HG02938 (cell line): ENCODE measurements around the gene DYTN.
"Not testable (repeated sequence)": the region's sequence is repeated elsewhere in the genome, so short reads cannot be mapped to it uniquely, and the experiment has no call there.

Experiments used
- ATAC-seq: cut with Tn5 transposase; IDR thresholded peaks from one replicate; pipeline ENCODE4 v1.9.1; 2021; ENCODE audit warnings: mild to moderate bottlenecking, moderate library complexity; ENCODE audit not compliant: unreplicated experiment

The DYTN gene, protein sequence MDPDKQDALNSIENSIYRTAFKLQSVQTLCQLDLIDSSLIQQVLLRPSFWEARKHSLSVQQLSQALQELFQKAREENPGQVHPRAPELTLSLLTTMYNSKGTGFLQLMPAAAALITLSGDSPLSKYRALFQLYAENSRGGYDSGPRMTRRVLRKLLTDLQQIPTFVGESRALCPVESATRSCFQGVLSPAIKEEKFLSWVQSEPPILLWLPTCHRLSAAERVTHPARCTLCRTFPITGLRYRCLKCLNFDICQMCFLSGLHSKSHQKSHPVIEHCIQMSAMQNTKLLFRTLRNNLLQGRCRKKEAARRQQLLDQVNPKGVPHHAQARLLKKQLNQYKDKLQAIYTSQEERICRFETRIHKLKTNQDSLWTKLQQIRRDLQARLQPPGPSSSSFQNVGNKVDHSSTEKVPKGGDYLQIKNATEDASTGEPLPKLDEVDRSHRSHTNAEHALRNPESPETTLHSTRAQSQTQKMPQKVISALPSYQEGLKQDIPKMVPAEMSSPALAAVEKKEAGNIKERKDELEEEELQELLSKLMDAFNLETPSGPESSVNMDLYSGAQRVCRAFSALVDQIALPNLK

DNA sequence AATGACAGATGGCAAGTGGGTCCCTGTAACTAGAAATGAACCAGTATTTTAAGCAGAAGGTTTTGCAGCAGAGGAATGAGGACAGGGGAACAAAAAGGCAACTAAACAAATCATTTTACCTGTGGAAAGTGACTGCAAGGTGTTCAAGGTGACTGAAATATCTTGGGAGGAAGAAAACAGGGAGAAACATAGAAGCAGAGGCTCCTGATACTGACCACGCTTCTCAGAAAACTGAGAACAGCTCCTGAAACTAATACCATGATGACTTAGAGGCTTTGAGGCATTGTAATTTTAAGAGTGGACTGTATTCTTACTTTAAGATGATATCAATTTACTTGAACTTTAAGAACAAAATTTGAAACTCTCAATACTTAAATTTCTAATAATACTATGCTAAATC is at the start of gene DYTN:
Gene DYTN, minus strand, starts transcription at position 101 of the 400 bp plus-strand sequence. CDS start 117 bp downstream, outside the sequence.
- no peak for ATAC-seq

DNA sequence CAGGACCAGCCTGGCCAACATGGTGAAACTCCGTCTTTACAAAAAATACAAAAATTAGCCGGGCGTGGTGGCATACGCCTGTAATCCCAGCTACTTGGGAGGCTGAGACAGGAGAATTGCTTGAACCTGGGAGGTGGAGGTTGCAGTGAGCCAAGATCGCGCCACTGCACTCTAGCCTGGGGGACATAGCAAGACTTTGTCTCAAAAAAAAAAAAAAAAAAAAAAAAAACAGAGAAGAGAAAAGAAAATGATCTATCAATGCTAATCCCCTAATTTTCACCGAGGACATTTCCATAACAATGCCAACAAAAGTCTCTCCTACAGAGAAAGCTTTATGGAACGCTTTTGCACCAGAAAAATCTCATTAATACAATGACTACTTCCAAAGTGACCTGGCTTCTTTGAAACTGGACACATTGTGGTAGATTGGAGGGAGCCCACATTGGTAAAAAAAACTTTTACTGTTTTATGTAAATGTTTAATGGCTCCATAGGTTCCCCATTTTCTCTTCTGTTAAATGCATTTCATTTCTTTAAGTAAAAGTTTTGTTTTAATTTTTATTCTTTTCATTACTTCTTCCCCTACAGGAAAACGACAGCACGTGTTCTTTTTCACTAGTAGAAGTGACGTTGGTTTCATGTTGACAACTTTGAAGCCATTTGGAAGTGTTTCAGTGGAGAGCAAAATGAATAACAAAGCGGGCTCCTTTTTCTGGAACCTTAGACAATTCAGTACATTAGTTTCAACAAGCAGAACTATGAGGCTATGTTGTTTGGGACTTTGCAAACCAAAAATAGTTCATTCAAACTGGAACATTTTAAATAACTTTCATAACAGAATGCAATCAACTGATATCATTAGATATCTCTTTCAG is 48.1 kb upstream of the DYTN start:
- ATAC-seq: no peak

DNA sequence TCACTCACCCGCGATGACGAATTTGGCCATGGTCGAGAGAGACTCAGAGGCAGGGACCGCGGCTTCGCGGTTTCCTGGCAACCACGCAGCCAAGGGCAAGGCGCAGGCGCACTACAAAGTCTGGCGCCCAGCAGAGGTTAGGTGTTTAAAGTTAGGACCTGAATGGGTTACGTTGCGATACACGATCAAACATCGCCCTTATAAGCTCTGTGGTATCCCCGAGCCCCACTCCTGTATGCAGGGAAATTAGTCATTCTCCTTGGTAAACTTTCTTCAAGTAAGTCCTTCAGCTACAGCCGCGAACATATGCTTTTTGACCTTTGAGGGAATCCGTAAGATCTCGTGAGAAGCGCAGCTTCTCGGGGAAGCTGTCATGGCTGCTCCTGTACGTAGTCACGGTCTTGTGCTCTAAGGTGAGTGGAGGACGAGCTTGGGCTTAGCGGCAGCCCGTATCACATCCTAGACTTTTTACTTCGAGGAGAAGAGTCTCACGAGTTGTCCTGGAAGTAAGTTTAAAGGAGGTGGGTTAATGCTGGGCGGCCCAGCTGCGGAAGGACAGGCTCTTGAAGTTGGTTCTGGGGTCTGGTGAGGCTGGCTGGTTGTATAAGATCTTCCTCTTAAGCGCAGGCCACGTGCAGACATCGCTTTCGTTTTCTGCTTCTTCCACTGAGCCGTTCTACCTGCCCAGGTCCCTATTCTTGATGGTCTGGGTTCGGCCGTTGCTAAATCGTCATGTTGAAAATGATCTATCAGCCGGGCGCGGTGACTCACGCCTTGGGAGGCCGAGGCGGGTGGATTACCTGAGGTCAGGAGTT is 47.3 kb upstream of the DYTN start, which contains the start of the genes FASTKD2 and MDH1B:
Gene FASTKD2, plus strand, starts transcription at position 365 of the 815 bp plus-strand sequence. CDS start 1,088 bp downstream, outside the sequence.
Gene MDH1B, minus strand, starts transcription at position 87 of the 815 bp plus-strand sequence. Its CDS starts 57 bp downstream, at position 30.
- peak; percentile 87 for ATAC-seq

DNA sequence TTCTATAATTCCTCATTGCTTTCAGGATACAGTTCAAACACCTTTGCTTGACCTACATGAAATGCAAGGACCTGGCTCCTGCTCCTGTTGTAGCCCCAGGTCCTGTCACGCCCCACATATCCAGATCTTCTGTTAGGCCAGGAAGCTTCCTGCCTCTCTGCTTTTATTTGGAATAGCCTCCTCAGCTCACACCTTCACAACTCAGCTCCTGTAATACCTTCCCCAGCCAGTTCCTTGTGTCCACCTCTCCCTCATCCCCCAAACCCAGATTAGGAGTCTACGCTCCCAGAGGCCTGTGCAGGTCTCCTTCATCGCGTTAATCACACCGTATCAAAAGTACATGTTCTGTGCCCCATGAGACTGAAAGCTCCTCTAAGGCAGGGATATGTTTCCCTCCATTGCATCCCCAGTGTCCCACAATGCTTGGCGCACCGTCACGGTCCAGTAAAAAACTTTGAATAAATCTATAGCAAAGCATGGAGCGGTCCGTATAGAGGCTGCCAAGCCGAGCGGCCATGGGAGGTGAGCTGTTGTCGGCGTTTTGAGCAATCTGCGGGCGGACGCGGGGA is 46.6 kb upstream of the DYTN start:
- ATAC-seq: peak; percentile 10

DNA sequence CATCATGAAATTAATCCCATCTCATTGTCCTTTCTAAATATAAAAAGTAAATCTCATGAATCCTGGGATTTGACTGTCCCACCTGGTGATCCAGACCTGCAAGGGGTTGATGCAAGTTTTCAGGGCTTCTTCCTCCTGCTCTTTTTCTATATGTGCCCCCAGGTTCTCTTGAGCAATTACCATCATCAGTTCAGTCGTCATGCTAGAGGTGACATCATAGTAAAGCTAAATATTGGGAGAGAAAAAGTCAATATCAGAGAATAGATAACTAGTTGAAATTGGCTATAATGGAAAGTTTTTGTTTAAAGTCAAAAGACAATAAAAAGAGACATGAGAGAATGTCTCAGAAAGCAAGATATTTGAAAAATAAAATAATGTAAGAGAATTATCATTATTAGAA is 38.6 kb upstream of the DYTN start:
- no peak for ATAC-seq

DNA sequence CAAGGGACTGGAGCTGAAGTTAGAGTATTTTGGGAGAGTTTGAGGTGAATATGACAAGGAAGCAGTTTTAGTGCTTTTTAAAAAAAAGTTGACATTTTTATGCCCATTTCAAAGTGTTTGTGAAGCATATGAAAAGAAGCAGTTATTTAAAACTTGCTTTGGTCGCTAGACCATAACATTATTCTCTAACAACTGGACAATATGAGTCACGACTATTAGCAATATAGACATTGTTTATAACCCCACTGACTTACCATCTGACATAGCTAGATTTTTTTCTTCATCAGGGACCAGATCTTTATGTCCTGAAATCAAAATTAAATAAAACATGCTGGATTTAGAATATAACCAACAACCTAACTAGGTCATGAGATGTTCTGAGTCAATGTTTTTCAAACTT is 22.6 kb upstream of the DYTN start:
- ATAC-seq: no peak

DNA sequence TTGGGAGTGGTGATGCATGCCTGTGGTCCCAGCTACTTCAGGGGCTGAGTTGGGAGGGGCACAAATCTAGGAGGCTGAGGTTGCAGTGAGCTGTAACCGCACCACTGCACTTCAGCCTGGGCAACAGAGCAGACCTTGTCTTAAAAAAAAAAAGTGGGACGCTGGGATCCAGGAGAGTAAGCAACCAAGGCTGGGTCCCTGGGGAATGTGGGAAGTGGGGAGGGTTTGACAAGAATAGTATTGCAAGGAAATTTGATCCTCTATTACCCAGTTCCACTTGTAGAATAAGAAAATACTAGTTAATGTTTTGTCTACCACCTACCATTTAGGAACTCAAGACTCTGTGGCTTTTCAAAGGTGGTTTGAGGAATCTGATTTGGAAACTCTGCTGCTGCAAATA is 21.1 kb upstream of the DYTN start:
- no peak for ATAC-seq

DNA sequence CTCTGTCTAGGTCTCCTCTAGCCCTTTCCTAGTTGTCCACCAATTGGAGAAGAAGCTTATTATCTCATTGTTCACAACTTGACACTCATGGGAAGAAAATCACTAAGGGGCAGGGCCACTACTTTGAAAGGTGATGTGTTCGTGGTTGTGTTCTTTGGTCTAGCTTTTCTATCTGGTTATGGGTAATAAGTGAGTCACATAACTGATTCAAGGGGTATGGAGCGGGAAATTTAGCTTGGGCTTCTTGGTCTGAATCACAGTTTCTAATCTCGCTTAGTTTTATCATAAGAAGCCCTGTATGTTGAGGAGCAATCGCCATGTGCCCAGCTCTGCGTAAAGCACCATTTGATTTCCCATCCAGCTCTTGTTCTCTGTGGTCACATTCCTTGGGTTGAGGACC is 18.7 kb upstream of the DYTN start:
- no peak for ATAC-seq

DNA sequence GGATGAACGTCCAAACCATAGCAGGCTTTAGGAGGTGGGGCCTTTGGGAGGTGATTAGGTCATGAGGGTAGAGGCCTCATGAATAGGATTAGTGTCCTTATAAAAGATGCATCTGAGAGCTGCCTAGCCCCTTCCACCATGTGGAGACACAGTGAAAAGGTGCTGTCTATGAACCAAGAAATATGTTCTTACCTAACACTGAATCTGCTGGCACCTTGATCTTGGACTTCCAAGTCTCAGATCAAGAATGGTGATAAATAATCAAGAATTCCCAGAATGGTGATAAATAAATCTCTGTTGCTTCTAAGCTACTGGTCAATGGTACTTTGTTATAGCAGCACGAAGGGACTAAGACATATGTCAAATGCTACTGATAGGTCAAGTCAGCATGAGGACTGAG is 15.1 kb upstream of the DYTN start:
- no peak for ATAC-seq

DNA sequence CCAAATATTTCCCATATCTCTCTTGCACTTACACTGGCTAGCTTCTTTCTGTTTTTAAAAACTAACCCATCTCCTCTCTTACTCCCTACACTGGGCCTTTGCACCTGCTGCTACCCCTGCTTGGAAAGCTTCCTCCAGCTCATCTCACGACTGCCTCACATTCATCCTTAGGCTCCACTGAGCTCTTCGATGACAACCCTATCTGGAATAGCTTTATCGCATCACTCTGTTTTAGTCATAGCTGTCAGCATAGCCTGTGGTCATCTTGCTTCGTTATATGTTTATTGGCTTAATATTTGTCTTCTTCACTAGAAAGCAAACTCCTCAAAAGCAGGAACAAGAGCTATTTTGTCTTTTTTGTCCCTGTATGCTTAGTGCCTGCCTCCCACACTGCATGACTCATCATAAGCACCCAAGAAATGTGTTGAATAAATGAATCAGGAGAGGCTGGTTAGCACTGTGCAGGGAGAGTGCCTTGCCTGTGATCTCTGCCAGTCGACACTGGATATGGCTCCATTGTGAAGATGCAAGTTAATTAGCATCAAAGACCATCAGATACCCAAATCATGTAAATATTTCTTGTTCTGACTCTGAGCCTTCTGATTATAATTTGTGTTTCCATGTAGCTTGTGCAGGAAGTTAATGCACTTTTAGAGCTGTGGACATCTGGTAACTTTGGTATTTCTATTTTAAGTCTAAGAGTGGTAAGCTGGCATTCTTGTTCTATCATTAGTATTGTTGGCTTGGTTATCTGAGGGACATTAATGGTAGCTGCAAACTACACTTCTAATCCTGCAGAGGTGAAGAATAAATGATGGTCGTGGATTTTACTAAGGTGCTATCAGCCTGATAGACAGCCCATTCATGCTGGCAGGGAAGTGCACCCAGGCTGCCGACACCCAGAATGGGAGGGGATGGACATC is 10.3 kb upstream of the DYTN start:
- no peak for ATAC-seq

DNA sequence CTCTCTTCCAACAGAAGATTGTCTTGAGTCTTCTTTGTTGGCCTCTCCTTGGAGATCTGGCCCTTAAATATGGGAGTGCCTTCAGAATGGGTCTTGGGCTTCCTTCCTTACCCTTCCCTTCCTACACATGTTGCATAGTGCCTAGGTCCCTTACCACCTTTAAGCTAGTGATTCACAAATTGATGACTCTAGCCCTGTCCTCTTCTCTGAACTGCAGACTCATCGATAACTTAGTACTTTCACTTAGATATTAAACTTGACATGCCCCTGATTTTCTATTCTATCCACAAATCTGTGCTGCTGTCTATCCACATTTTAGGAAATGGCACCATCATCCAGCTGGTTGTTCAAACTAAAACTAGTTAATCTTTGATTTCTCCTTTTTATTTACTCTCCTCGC is 9.1 kb upstream of the DYTN start:
- ATAC-seq: no peak

DNA sequence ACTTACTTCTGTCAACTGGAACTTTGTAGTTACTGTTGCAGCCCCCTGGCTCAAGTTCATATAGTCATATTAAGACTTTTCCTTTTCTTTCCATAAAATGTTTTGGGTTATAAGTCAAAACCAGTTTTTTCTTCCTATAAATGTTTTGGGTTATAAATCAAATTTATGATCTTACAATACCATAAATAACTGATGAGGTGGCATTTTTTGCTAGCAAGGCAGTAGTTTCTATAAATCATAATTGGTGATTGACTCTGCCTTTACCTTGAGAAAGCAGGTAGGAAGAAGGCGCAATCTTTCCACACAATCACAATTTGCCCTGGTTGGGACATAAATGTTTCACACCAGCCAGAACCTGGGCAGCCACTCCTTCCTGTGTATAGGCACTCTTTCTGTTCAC is 5.1 kb upstream of the DYTN start:
- no peak for ATAC-seq

DNA sequence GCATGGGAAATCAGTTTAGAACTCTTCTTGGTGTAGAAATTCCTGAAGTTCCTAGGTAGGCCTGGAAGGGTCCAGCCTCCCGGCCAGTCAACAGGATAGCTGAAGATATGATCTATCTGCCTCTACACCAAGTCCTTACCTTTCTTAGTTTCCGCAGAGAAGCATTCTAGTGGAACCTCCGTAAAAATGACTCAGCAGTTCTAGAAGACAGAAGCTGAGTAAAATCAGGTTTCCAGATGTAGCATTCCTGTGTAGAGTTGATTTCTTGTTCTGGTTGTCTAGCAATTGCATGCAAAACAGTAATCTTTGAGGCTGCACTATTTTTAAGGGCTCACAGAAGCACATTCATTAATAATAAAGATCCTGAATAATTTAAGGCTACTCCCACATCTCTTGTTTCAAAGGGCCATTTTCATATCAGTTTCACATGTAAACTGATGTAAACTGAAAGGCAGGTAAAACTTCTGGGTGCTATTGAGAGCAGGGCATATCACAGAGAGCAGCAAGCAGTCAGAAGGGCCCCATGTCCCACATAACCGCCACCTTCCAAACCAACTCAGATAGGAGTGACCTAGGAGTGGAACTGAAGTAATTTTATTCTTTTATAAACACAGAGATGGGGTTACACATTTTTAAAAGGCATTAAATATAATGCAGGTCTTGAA is 3.2 kb upstream of the DYTN start:
- peak; percentile 89 for ATAC-seq

DNA sequence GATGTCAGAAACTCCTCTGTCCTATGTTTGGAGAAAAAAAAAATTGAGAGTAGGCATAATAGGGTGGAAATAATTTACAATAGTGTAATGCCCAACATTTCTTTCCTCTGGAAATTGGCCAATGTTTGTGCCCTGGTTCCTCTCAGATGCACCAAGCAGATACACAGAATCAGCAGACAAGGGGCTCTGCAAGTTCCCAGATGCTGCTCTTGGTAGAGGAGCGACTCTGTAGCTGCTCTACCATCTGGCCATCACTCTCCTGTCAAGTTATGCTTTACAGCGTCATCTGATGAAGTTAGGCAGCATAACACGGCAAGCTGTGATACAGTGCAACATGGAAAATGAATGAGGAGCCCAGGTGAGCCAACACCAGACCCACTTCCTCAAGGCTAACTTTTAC is 1.6 kb downstream of the DYTN start:
- ATAC-seq: no peak

DNA sequence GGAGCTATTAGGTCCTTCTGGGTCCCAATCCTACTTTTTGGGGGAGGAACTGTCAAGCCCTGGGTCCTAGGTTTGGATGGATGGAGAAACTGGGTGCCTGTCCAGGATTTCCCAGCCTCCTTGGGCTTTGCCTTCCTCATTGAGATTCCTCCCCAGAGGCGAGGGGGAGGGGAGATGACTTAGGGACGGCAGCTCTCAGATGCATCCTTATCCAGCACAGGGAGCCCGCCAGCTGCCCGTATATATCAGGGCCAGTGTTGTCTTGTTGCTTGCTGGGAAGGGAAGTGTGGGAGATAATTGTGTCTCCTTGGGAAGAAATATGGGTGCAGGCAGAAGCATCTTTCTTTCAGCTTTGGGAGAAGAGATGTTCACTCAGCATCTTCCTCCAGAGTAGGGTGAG is 3.0 kb downstream of the DYTN start:
- not testable (repeated sequence) for ATAC-seq

DNA sequence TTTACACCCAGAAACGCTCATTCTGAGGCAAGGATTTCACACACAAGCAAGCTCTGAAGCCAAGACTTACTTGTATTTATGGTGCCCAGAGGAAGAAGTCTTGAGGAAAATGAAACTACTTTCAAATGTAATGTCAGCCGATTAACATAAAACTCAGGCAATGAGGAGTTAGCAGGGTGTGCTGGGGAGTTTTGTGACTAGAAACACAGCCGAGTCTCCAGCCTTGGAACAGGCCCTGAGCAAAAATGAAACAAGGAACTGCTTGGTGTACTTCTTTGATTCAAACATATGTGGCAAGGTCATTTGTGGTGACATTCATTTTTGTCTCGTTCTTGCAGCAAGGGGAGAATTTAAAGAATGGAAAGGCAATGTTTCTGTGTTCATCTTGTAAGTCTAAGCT is 4.5 kb downstream of the DYTN start:
- ATAC-seq: no peak

DNA sequence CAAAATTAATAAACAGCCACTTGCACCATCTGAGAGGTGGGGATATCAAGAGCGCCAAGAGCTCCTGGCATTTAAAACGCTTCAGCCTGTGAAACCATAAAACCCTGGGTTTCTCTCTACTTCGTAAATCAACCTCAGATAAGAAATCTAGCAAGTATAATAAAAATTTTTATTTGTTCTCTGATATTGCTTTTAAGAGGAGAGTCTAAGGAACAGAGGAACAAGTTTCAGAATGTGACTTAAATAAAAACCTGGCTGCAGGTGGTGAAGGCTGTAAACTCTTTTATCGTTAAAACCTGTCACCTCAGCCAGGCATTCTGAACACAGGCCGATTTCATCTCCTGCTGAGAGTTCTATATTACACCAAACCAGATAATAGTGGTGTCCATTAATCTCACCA is 9.9 kb downstream of the DYTN start:
- ATAC-seq: no peak

DNA sequence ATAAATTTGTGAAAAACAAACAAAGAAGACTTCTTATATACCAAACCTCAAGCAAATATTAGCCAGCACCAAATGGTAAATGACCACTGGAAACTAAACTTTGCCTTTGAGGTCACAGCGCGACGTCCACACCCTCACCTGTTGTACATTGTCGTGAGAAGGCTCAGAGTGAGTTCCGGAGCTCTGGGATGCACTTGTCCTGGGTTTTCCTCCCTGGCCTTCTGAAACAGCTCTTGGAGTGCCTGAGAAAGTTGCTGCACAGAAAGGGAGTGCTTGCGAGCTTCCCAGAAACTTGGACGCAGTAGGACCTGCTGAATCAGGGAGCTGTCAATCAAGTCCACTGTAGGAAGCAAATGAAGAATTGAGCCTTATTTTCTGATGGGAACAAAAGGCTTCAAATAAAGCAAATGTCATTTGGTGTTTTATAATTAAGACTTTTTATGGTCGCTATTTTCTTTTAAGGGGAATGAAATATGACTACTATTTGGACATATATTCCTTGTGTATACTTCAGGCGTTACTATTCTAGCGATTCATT is 11.0 kb downstream of the DYTN start:
- no peak for ATAC-seq
